Mucosa of descending colon (tissue), 3 donors: ENCODE results near the gene CEP104. TPM values are rescaled to one million over a fixed set of nuclear protein-coding genes. Genes with fewer than 3 reads are reported as not detected.

Experiments used
- ATAC-seq: fragments of 200-7000 bp; cut with Tn5 transposase; one replicate; pipeline ENCODE4 v1.9.1; 2020; ENCODE audit warnings: mild to moderate bottlenecking, moderate library complexity
- DNase-seq, 3 donors: peaks; one replicate each; pipeline ENCODE4 v3.0.0-alpha.2; 2020
- H3K36me3 ChIP-seq: fragments of 200-600 bp; one replicate; pipeline ENCODE4 v1.8.0; 2021; ENCODE audit warnings: low read depth, mild to moderate bottlenecking
- H3K4me1 ChIP-seq: fragments of 200-600 bp; one replicate; pipeline ENCODE4 v1.8.0; 2021; ENCODE audit warnings: low read depth, mild to moderate bottlenecking
- H3K4me3 ChIP-seq: fragments of 200-600 bp; one replicate; pipeline ENCODE4 v1.8.0; 2021; ENCODE audit warnings: mild to moderate bottlenecking
- H3K9me3 ChIP-seq: fragments of 200-600 bp; one replicate; pipeline ENCODE4 v1.8.0; 2021; ENCODE audit warnings: mild to moderate bottlenecking
- CTCF ChIP-seq: fragments of 200-600 bp; IDR thresholded peaks from one replicate; pipeline ENCODE4 v1.8.0; 2022; ENCODE audit warnings: antibody characterized with exemption, mild to moderate bottlenecking
- intact Hi-C, 2 donors: fragments of 100-400 bp; cut with DNase I in 1 of 2; cut with micrococcal nuclease in 1 of 2; formaldehyde crosslinking; loops; one replicate each; pipeline versions ENCODE4 v1.11.0 to v1.11.1; 2022; cut with DNase I, micrococcal nuclease
- total RNA-seq, 3 donors: library from RNA; stranded (reverse); fragmentation: NEBNext Ultra II Directional in 2 of 3; extraction: Animal tissue kit (Norgen Biotek cat#: 25700) in 2 of 3; gene quantifications; one replicate each; pipeline versions ENCODE4 v1.2.1 to v1.2.4, GENCODE V29; 2021 to 2023
- donor health status: DM: no; HTN: no; CAD: no; lungs with moderate emphysema.
- donor health status: DM: no; HTN: no; CAD: no.
- donor health status: DM: no; HTN: yes; CAD: no.

Gene CEP104
- total RNA-seq, 3 donors from 2014 or later: 33.4 to 62.0 (median 36.1) TPM

- Histone ChIP-seq H3K36me3 (no peaks in the 10 kb centered on the region), H3K4me1 (peaks cover 17% of the 10 kb centered on the region), H3K9me3 (no peaks in the 10 kb centered on the region), H3K4me3 (peak within 1 kb of the TSS; percentile 67)
- TF ChIP-seq CTCF: no peak
- intact Hi-C loops: no loop called here
- peak; percentile 86 for ATAC-seq
- peak; percentile 95 to 97 (median 95) for DNase-seq
Measured at GRCh38 chr1:3900150-3900968, 43.3 kb upstream of the CEP104 start, which contains the start of gene C1orf174. Gene C1orf174, minus strand, starts transcription at chr1:3900272. Its CDS starts 86 bp downstream, at chr1:3900186.

- TF ChIP-seq CTCF: no peak
- DNase-seq: no peak
- intact Hi-C loops: no loop called here
- ATAC-seq: no peak
- Histone ChIP-seq H3K4me3 (peak overlapping the region; percentile 67), H3K4me1 (peaks cover 17% of the 10 kb centered on the region), H3K36me3 (no peaks in the 10 kb centered on the region), H3K9me3 (no peaks in the 10 kb centered on the region)
Measured at GRCh38 chr1:3899754-3900149, 42.7 kb upstream of the CEP104 start.

- Histone ChIP-seq H3K4me3 (peak overlapping the region; percentile 67), H3K9me3 (no peaks in the 10 kb centered on the region), H3K4me1 (peaks cover 17% of the 10 kb centered on the region), H3K36me3 (no peaks in the 10 kb centered on the region)
- no peak for TF ChIP-seq CTCF
- intact Hi-C loops: no loop called here
- DNase-seq (no peak), ATAC-seq (no peak)
Measured at GRCh38 chr1:3898994-3899753, 42.2 kb upstream of the CEP104 start.

- H3K9me3 ChIP-seq: no peaks in the 10 kb centered on the region
- H3K4me1 ChIP-seq: peaks cover 17% of the 10 kb centered on the region
- no peak for TF ChIP-seq CTCF
- no peak for ATAC-seq
- H3K4me3 ChIP-seq: no peak overlapping the region
- H3K36me3 ChIP-seq: no peaks in the 10 kb centered on the region
- DNase-seq: no peak
- intact Hi-C loops: no loop called here
Measured at GRCh38 chr1:3898475-3898735, 41.4 kb upstream of the CEP104 start.

- Histone ChIP-seq H3K4me1 (peaks cover 9% of the 10 kb centered on the region), H3K9me3 (no peaks in the 10 kb centered on the region), H3K36me3 (no peaks in the 10 kb centered on the region), H3K4me3 (no peak overlapping the region)
- DNase-seq (peak in 1 of 3 donors; percentile 14), ATAC-seq (no peak)
- intact Hi-C loops: no loop called here
- no peak for TF ChIP-seq CTCF
Measured at GRCh38 chr1:3896396-3897000, 39.5 kb upstream of the CEP104 start.
